ENCODE measurements around the gene COL26A1. TPM values are rescaled to one million over a fixed set of nuclear protein-coding genes. Genes with fewer than 3 reads are reported as not detected.

COL26A1 gene
- total RNA-seq, 1 donor from 2014 or later = not detected

DNA sequence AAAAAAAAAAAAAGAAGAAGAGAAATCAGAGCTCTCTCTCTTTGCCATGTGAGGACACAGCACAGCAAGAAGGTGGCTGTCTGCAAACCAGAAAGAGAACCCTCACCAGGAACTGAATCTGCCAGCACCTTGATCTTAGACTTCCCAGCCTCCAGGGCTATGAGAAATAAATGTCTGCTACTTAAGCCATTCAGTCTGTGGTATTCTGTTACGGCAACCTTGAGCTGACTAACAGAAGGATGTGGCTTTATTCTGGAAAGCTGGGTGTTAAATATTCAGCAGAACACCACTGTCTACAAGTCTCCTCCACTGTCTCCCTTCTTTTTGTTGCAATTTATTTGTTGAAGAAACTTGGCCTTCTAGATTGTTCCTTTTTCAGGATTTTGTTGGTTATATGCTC is 5.0 kb downstream of the COL26A1 start:
- ATAC-seq (ENCODE audit: poor library complexity) (no peak), DNase-seq (no peak)
- intact Hi-C loops (cut with DNase I) = no loop called here

- intact Hi-C loops (cut with DNase I) = no loop called here
- no peak for DNase-seq
- ATAC-seq (ENCODE audit: poor library complexity) = no peak
Measured at GRCh38 chr7:101368422-101369165, 5.9 kb downstream of the COL26A1 start.

DNA sequence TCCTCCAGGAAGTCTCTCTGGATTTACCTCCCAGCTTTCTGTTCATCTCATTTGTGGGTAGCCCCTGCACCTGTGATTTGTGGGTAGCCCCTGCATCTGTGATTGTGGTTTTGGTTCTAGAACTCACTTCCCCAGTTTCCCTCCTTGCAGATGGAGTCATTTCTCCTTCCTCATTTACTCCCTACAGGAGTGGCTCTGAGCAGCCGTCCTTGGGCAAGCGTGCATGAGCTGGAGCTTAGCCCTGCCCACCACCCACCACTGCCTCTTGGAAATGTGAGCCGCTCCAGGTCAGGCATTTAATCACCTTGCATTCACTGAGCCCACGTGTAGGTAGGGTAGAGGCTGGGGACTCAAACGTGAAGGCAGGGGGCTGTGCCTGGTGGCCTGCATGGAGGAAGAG is 8.2 kb downstream of the COL26A1 start:
- no peak for DNase-seq
- intact Hi-C loops (cut with DNase I) = loop anchor here (10.0 kb wide), 1 partner anchor 164 kb away; no protein-coding TSS in a partner anchor
- no peak for ATAC-seq (ENCODE audit: poor library complexity)

DNA sequence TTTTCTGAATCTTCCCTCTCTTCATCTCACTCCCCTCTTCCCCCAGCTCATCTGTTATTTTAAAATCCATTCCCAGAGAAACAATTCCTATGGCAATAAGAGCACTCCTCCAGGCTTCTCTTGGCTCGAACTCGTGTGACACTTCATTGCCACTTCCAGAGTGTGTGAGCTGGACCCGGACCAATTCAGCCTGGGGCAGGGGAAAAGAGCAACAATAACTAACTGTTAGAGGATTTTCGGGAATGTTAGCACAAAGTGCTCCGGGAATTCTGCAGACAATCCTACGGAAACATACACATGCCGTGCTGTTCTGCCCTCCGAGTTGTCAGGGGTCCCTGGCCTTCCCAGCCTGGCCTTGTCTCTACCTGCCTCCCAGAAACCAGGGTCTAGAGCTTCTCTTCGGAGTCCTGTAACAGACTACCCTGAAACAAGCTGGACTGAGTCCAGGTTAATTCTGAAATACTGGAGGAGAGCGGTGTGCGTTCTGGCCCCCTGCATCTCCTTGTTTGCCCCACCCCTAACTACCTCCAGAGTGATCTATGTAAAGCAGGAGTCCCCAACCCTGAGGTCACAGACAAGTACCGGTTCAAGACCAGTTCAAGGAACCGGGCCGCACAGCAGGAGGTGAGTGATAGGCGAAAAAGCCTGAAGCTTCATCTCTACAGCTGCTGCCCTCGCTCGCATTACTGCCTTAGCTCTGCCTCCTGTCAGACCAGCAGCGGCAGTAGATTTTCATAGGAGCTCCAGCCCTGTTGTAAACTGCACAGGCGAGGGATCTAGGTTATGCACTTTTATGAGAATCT is 11.3 kb downstream of the COL26A1 start:
- intact Hi-C loops (cut with DNase I) = loop anchor here (10.0 kb wide), 1 partner anchor 161 kb away; no protein-coding TSS in a partner anchor
- no peak for ATAC-seq (ENCODE audit: poor library complexity)
- no peak for DNase-seq

DNA sequence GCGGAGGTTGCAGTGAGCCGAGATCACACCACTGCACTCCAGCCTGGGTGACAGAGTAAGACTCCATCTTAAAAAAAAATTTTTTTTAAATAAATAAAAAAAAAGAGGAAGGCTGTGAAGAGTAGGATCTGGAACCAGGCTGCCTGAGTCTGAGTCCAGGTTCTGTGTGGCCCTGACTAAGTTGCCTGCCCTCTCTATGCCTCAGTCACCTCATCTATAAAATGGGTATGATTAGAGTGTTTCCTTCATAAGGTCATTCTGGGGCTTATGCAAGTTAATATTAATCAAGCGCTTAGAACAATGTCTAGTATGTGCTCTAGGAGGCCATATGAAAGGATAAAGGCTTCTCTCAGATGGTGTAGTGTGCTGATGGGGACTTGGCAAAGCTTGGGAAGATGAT is 12.3 kb downstream of the COL26A1 start:
- intact Hi-C loops (cut with DNase I) = loop anchor here (10.0 kb wide), 1 partner anchor 160 kb away; no protein-coding TSS in a partner anchor
- no peak for ATAC-seq (ENCODE audit: poor library complexity)
- no peak for DNase-seq

- DNase-seq = no peak
- intact Hi-C loops (cut with DNase I) = loop anchor here (10.0 kb wide), 1 partner anchor 158 kb away; no protein-coding TSS in a partner anchor
- ATAC-seq (ENCODE audit: poor library complexity) = no peak
Measured at GRCh38 chr7:101376601-101377000, 13.9 kb downstream of the COL26A1 start.

DNA sequence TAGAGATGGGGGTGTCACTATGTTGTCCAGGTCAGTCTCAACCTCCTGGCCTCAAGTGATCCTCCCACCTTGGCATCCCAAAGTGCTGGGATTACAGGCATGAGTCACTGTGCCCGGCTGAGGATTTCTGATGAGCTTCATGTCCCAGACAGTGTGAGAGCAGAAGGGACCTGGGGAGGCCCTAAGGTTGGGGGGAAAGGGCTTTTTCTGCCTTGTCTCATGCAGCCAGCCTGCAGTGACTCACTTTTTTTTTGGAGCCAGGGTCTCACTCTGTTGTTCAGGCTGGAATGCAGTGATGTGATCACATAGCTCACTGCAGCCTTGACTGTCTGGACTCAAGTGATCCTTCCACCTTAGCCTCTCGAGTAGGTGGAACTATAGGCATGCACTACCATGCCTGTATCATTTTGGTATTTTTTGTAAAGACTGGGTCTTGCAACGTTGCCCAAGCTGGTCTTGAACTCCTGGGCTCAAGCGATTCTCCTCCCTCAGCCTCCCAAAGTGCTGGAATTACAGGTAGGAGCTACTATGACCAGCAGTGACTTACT is 14.6 kb downstream of the COL26A1 start:
- intact Hi-C loops (cut with DNase I) = loop anchor here (10.0 kb wide), 1 partner anchor 158 kb away; no protein-coding TSS in a partner anchor

DNA sequence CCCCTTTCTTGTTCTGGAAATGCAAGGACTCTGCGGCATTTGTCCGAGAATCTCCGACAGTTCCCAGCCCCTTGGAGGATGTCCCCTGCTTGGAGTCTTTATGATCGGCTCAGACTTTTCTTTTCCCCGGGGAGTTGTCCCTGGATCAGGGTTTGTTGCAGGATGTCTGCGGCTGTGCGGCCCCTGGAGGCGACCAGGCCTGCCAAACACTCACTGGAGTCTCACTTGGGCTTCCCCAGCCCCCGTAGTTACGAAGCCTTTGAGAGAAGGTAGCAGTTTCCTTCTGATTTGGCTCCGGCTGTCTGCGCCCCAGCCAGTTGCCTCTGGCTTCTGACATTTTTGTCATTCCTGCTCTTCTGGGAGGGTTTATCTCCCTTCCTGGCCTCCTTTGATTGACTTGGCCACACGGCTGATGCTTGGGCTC is 16.1 kb downstream of the COL26A1 start:
- DNase-seq (no peak), ATAC-seq (ENCODE audit: poor library complexity) (peak; percentile 34)
- intact Hi-C loops (cut with DNase I) = loop anchor here (10.0 kb wide), 1 partner anchor 156 kb away; no protein-coding TSS in a partner anchor

More for the DNA sequence above, 14.6 kb downstream of the COL26A1 start:
- DNase-seq (no peak), ATAC-seq (ENCODE audit: poor library complexity) (no peak)

DNA sequence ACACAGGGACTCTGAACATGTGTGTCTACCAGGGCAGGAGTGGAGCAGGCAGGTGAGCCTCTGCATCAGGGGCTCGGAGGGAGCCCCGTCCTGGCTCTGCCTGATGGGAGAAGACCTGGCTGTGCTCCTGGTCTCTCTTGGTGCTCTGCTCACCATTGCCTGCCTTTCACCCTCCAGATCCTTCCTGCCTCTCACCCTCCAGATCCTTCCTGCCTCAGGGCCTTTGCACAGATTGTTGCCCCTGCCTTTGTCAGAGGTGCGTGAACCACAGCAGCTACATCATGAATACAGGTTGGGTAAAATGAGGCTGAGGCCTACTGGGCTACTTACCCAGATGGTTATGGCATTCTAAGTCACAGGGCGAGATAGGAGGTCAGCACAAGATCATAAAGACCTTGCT is 16.6 kb downstream of the COL26A1 start:
- intact Hi-C loops (cut with DNase I) = loop anchor here (10.0 kb wide), 1 partner anchor 155 kb away; no protein-coding TSS in a partner anchor
- ATAC-seq (ENCODE audit: poor library complexity) (no peak), DNase-seq (no peak)

DNA sequence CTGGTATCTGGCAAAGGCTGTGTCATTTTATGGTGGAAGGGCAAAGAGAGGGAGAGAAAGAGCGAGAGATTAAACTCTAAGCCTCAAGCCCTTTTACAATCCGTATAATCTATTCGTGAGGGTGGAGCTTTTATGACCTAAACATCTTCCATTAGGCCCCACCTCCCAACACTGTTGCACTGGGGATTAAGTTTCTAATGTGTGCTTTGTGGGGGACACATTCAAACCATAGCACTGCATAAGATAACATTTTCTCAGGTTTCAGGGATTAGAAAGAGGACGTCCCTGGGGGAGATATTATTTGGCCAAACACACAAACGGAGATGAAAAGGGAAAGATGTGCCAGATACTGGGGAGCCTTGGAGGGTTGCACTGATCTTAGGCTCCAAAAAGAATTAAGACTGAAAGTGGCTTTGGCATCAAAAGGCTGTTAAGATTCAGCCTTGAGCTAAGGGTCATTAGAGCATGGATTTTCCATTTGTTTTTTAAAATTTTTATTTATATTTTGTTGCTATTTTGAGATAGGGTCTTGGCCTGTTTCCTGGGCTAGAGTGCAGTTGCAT is 19.0 kb downstream of the COL26A1 start:
- DNase-seq (no peak), ATAC-seq (ENCODE audit: poor library complexity) (no peak)
- intact Hi-C loops (cut with DNase I) = no loop called here

DNA sequence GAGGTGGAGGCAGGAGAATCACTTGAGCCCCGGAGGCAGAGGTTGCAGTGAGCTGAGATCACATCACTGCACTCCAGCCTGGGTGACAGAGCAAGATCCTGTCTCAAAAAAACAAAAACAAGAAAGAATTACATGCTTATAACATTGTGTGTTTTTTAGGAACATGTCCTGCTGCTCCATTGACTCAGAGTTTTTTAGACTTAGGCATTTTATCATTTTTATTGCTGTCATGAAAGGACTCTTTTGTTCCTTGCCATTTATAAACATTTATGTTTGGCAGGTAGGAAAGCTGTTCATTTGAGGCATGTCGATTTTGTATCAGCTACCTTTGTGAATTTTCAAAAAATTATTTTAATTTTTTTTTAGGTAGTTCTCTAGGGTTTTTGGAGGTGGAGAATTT is 20.3 kb downstream of the COL26A1 start:
- DNase-seq (no peak), ATAC-seq (ENCODE audit: poor library complexity) (no peak)
- intact Hi-C loops (cut with DNase I) = no loop called here

GRCh38 chr7:101386177-101386557 is 23.5 kb downstream of the COL26A1 start:
- ATAC-seq (ENCODE audit: poor library complexity) (no peak), DNase-seq (no peak)
- intact Hi-C loops (cut with DNase I) = no loop called here

DNA sequence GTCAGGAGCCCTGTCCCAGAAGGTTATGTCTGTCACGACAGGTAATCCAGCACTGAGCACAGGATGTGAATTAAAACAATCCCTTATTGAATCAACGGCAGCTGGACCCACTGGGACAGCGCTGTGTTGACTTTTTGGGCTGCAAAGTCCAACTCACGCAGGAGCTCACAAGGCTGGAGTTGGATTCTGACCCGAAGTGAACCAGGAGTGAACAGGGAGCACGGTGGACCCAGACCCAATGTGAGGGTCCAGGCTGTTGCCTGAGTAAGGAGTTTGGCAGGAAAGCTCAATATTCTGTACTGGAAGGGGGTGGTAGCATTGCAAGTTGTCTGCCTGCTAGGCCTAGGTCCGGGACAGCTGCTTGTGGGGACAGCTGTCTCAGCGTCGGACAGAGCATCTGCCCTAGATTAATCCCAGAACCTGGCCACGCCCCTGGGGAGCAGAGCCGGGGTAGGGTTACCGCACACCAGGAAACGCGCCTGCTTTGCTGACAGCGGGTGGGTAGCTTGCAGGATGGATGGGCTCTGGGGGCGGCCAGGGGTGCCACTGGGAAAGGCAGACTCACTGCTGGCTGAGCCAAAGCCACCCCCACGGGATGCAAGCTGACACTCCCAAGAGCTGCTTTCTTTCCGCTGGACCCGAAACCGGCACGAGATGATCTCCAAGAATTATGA is 24.0 kb downstream of the COL26A1 start:
- intact Hi-C loops (cut with DNase I) = no loop called here
- ATAC-seq (ENCODE audit: poor library complexity) (no peak), DNase-seq (peak; percentile 48)

- peak; percentile 52 for DNase-seq
- intact Hi-C loops (cut with DNase I) = no loop called here
- peak; percentile 68 for ATAC-seq (ENCODE audit: poor library complexity)
Measured at GRCh38 chr7:101390901-101391301, 28.2 kb downstream of the COL26A1 start.

DNA sequence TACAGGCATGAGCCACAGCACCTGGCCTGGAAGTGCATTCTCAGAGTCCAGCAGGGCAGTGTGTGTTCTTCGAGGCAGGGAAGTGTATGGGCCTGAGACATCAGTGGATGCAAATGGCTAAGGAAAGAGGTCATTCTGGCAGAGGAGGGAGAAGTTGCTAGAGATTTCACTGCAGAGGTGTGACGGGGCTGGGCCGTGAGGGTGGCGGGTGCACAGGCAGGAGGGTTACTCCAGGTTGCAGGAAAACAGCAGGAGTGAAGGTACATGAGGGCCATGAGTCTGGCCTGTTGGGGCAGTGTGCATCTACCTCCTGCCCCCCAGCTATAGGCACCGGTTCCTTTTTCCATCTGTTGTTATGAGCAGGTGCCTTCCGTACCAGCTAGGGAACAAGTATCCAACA is 29.3 kb downstream of the COL26A1 start:
- no peak for ATAC-seq (ENCODE audit: poor library complexity)
- intact Hi-C loops (cut with DNase I) = no loop called here

GRCh38 chr7:101393865-101394264 is 31.2 kb downstream of the COL26A1 start:
- intact Hi-C loops (cut with DNase I) = no loop called here
- no peak for ATAC-seq (ENCODE audit: poor library complexity)
- DNase-seq = no peak

More for the DNA sequence above, 29.3 kb downstream of the COL26A1 start:
- no peak for DNase-seq

DNA sequence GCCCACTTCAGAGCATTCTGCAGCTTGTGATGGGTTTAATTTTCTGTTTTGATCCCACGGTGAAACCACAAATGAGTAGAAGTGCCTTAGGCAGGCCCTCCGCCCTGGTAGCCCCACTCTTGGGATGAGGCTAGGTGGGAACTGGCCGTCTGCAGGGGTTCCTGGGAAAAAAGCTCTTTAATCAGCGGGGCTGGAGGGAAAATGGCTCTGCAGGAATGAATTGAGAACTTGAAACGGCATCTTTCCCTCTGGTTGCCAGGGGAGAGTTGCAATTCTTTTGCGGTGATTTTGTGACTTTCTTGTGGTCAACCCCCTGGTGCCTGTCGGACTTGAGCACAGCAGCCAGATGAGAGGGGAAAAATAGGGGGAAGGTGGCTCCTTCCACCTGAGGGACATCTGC is 32.7 kb downstream of the COL26A1 start:
- ATAC-seq (ENCODE audit: poor library complexity) (no peak), DNase-seq (no peak)
- intact Hi-C loops (cut with DNase I) = no loop called here

DNA sequence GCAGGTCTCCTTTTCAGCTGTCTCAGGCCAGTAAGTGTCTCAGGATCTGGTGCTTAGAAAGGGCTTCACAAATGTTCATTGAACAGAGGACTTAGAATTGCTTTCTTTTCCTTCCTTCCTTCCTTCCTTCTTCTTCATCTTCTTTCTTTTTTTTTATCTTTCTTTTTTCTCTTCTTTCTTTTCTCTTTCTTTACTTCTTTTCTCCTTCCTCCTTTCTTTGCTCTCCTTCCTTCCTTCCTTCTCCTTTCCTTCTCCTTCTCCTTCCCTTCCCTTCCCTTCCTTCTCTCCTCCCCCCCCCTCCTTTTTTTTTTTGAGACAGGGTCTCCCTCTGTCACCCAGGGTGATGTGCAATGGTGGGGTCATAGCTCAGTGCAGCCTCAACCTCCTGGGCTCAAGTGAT is 34.6 kb downstream of the COL26A1 start:
- no peak for DNase-seq
- no peak for ATAC-seq (ENCODE audit: poor library complexity)
- intact Hi-C loops (cut with DNase I) = no loop called here

All from Right ventricle myocardium superior (tissue), 1 donor.